Duodenal mucosa (tissue), 2 donors: ENCODE data around the gene HYDIN.
"Not testable (repeated sequence)": the region's sequence is repeated elsewhere in the genome, so short reads cannot be mapped to it uniquely, and the experiment has no call there.

Source experiments
- H3K27ac ChIP-seq: one replicate; pipeline ENCODE4 v1.7.0; 2013; ENCODE audit warnings: low read depth, low read length
- H3K27me3 ChIP-seq, 2 donors: one replicate each; pipeline ENCODE4 v1.7.0; 2013; ENCODE audit warnings: low read length in 2 of 2, control low read depth in 1 of 2; ENCODE audit not compliant: insufficient read depth in 2 of 2, control insufficient read depth in 1 of 2
- H3K36me3 ChIP-seq, 2 donors: one replicate each; pipeline ENCODE4 v1.7.0; 2013; ENCODE audit warnings: low read length in 2 of 2, control low read depth in 1 of 2; ENCODE audit not compliant: insufficient read depth in 2 of 2, control insufficient read depth in 1 of 2
- H3K4me1 ChIP-seq, 2 donors: one replicate each; pipeline ENCODE4 v1.7.0; 2013; ENCODE audit warnings: low read length in 2 of 2, control low read depth in 1 of 2; ENCODE audit not compliant: insufficient read depth in 2 of 2, control insufficient read depth in 1 of 2
- H3K4me3 ChIP-seq, 2 donors: one replicate each; pipeline ENCODE4 v1.7.0; 2013; ENCODE audit warnings: low read length in 2 of 2, low read depth in 1 of 2
- H3K9ac ChIP-seq, 2 donors: one replicate each; pipeline ENCODE4 v1.7.0; 2013; ENCODE audit warnings: low read length in 2 of 2, low read depth in 1 of 2
- H3K9me3 ChIP-seq, 2 donors: one replicate each; pipeline ENCODE4 v1.7.0; 2013; ENCODE audit warnings: low read length in 2 of 2, control low read depth in 1 of 2; ENCODE audit not compliant: control insufficient read depth in 1 of 2

Gene HYDIN

GRCh38 chr16:71009440-71010223 is 220.9 kb downstream of the HYDIN start:
- H3K4me3 ChIP-seq, H3K9ac ChIP-seq: not testable (repeated sequence)

GRCh38 chr16:71006516-71006915 is 224.0 kb downstream of the HYDIN start:
- H3K9ac ChIP-seq, H3K4me1 ChIP-seq, H3K27me3 ChIP-seq, H3K36me3 ChIP-seq, H3K9me3 ChIP-seq, H3K27ac ChIP-seq, H3K4me3 ChIP-seq: not testable (repeated sequence)

More at GRCh38 chr16:71009440-71010223, 220.9 kb downstream of the HYDIN start:
- not testable (repeated sequence) for H3K9me3 ChIP-seq, H3K27ac ChIP-seq, H3K27me3 ChIP-seq, H3K4me1 ChIP-seq, H3K36me3 ChIP-seq

- not testable (repeated sequence) for H3K4me3 ChIP-seq, H3K9me3 ChIP-seq, H3K36me3 ChIP-seq, H3K27me3 ChIP-seq, H3K4me1 ChIP-seq, H3K9ac ChIP-seq, H3K27ac ChIP-seq
Measured at GRCh38 chr16:70999735-71000134, 230.8 kb downstream of the HYDIN start.

- H3K27me3 ChIP-seq, H3K9me3 ChIP-seq, H3K27ac ChIP-seq, H3K4me3 ChIP-seq, H3K9ac ChIP-seq, H3K36me3 ChIP-seq, H3K4me1 ChIP-seq: not testable (repeated sequence)
Measured at GRCh38 chr16:70995799-70996198, 234.7 kb downstream of the HYDIN start.

- not testable (repeated sequence) for H3K4me3 ChIP-seq, H3K9me3 ChIP-seq, H3K27ac ChIP-seq, H3K36me3 ChIP-seq, H3K9ac ChIP-seq, H3K27me3 ChIP-seq, H3K4me1 ChIP-seq
Measured at GRCh38 chr16:70992511-70992910, 238.0 kb downstream of the HYDIN start.

GRCh38 chr16:70987019-70987715 is 243.4 kb downstream of the HYDIN start:
- H3K9ac ChIP-seq, H3K36me3 ChIP-seq, H3K27ac ChIP-seq, H3K9me3 ChIP-seq, H3K4me3 ChIP-seq, H3K27me3 ChIP-seq, H3K4me1 ChIP-seq: not testable (repeated sequence)

- H3K4me1 ChIP-seq, H3K4me3 ChIP-seq, H3K9ac ChIP-seq, H3K9me3 ChIP-seq, H3K27me3 ChIP-seq, H3K36me3 ChIP-seq, H3K27ac ChIP-seq: not testable (repeated sequence)
Measured at GRCh38 chr16:70984675-70985074, 245.8 kb downstream of the HYDIN start.

GRCh38 chr16:70968332-70968731 is 262.2 kb downstream of the HYDIN start:
- H3K36me3 ChIP-seq, H3K4me3 ChIP-seq, H3K27ac ChIP-seq, H3K9me3 ChIP-seq, H3K9ac ChIP-seq, H3K27me3 ChIP-seq, H3K4me1 ChIP-seq: not testable (repeated sequence)

GRCh38 chr16:70960169-70960568 is 270.4 kb downstream of the HYDIN start:
- not testable (repeated sequence) for H3K36me3 ChIP-seq, H3K9ac ChIP-seq, H3K4me3 ChIP-seq, H3K9me3 ChIP-seq, H3K27ac ChIP-seq, H3K4me1 ChIP-seq, H3K27me3 ChIP-seq

- H3K27ac ChIP-seq, H3K4me1 ChIP-seq, H3K9me3 ChIP-seq, H3K9ac ChIP-seq, H3K4me3 ChIP-seq, H3K36me3 ChIP-seq, H3K27me3 ChIP-seq: not testable (repeated sequence)
Measured at GRCh38 chr16:70954922-70955321, 275.6 kb downstream of the HYDIN start.
